Liver (tissue), 9 donors: Measurements from ENCODE around the gene PTGIR. TPM values are rescaled to one million over a fixed set of nuclear protein-coding genes. Genes with fewer than 3 reads are reported as not detected.

Experiments used
- DNase-seq: peaks from one replicate; pipeline ENCODE4 v3.0.0-alpha.2; 2017; ENCODE audit warnings: low spot score
- H3K27ac ChIP-seq, 2 donors: one replicate each; pipeline ENCODE4 v1.7.0; 2013; ENCODE audit warnings: inconsistent platforms in 2 of 2, low read length in 2 of 2, control low read depth in 1 of 2, low read depth in 1 of 2, mild to moderate bottlenecking in 1 of 2
- H3K27me3 ChIP-seq, 4 donors: one replicate each; pipeline versions ENCODE4 v1.6.1 to v1.7.0; 2013; ENCODE audit warnings: low read length in 3 of 4, inconsistent platforms in 1 of 4, mild to moderate bottlenecking in 1 of 4, moderate library complexity in 1 of 4; ENCODE audit not compliant: control insufficient read depth in 4 of 4, insufficient read depth in 4 of 4
- H3K36me3 ChIP-seq, 4 donors: one replicate each; pipeline versions ENCODE4 v1.6.1 to v1.7.0; 2013; ENCODE audit warnings: low read length in 3 of 4, mild to moderate bottlenecking in 3 of 4, low read depth in 1 of 4, moderate library complexity in 1 of 4; ENCODE audit not compliant: control insufficient read depth in 4 of 4, insufficient read depth in 3 of 4
- H3K4me1 ChIP-seq, 4 donors: one replicate each; pipeline versions ENCODE4 v1.6.1 to v1.7.0; 2013; ENCODE audit warnings: low read length in 3 of 4, mild to moderate bottlenecking in 3 of 4, moderate library complexity in 1 of 4; ENCODE audit not compliant: control insufficient read depth in 4 of 4, insufficient read depth in 4 of 4
- H3K4me3 ChIP-seq, 3 donors: one replicate each; pipeline versions ENCODE4 v1.6.1 to v1.7.0; 2013; ENCODE audit warnings: low read length in 3 of 3, control low read depth in 1 of 3, low read depth in 1 of 3, mild to moderate bottlenecking in 1 of 3
- H3K9ac ChIP-seq, 2 donors: one replicate each; pipeline ENCODE4 v1.7.0; 2013; ENCODE audit warnings: low read length in 2 of 2, mild to moderate bottlenecking in 2 of 2, moderate library complexity in 2 of 2, control low read depth in 1 of 2, low read depth in 1 of 2
- H3K9me3 ChIP-seq, 4 donors: one replicate each; pipeline versions ENCODE4 v1.6.1 to v1.7.0; 2013; ENCODE audit warnings: low read length in 3 of 4; ENCODE audit not compliant: control insufficient read depth in 4 of 4
- ATF3 ChIP-seq: IDR thresholded peaks from 2 replicates; pipeline ENCODE4 v1.6.1; 2016; ENCODE audit warnings: antibody characterized with exemption
- CTCF ChIP-seq: fragments of 150-350 bp; IDR thresholded peaks from 2 replicates; pipeline ENCODE4 v1.5.1; 2017; ENCODE audit warnings: improper control_type of control experiment, low read depth, low read length; ENCODE audit not compliant: missing input control
- EGR1 ChIP-seq, 2 donors: IDR thresholded peaks; 2 replicates each; pipeline ENCODE4 v1.6.1; 2016 to 2018; ENCODE audit warnings: antibody characterized with exemption in 2 of 2, low read depth in 2 of 2
- FOXA1 ChIP-seq: IDR thresholded peaks from 2 replicates; pipeline ENCODE4 v1.6.1; 2016; ENCODE audit warnings: antibody characterized with exemption
- FOXA2 ChIP-seq: IDR thresholded peaks from 2 replicates; pipeline ENCODE4 v1.6.1; 2016; ENCODE audit warnings: antibody characterized with exemption
- GABPA ChIP-seq, 2 donors: IDR thresholded peaks in 1 of 2; conservative IDR thresholded peaks in 1 of 2; 2 replicates each; pipeline ENCODE4 v1.6.1; 2016; ENCODE audit warnings: antibody characterized with exemption in 2 of 2, mild to moderate bottlenecking in 1 of 2, moderate library complexity in 1 of 2
- HNF4A ChIP-seq, 2 donors: conservative IDR thresholded peaks; 2 replicates each; pipeline ENCODE4 v1.6.1; 2016; ENCODE audit warnings: antibody characterized with exemption in 2 of 2, mild to moderate bottlenecking in 2 of 2
- HNF4G ChIP-seq: IDR thresholded peaks from 2 replicates; pipeline ENCODE4 v1.6.1; 2016; ENCODE audit warnings: antibody characterized with exemption
- JUND ChIP-seq, 2 donors: IDR thresholded peaks; 2 replicates each; pipeline ENCODE4 v1.6.1; 2016; ENCODE audit warnings: antibody characterized with exemption in 2 of 2
- MAX ChIP-seq: IDR thresholded peaks from 2 replicates; pipeline ENCODE4 v1.6.1; 2016; ENCODE audit warnings: antibody characterized with exemption
- NR2F2 ChIP-seq: IDR thresholded peaks from 2 replicates; pipeline ENCODE4 v1.6.1; 2016; ENCODE audit warnings: antibody characterized with exemption
- RAD21 ChIP-seq, 2 donors: IDR thresholded peaks; 2 replicates each; pipeline ENCODE4 v1.6.1; 2016; ENCODE audit warnings: antibody characterized with exemption in 2 of 2, mild to moderate bottlenecking in 2 of 2
- REST ChIP-seq: IDR thresholded peaks from 2 replicates; pipeline ENCODE4 v1.6.1; 2016; ENCODE audit warnings: antibody characterized with exemption, mild to moderate bottlenecking
- RXRA ChIP-seq, 2 donors: IDR thresholded peaks; 2 replicates each; pipeline ENCODE4 v1.6.1; 2017 to 2018; ENCODE audit warnings: antibody characterized with exemption in 2 of 2, mild to moderate bottlenecking in 1 of 2
- SP1 ChIP-seq: IDR thresholded peaks from 2 replicates; pipeline ENCODE4 v1.6.1; 2018; ENCODE audit warnings: antibody characterized with exemption, mild to moderate bottlenecking
- TAF1 ChIP-seq: conservative IDR thresholded peaks from 2 replicates; pipeline ENCODE4 v1.6.1; 2016; ENCODE audit warnings: antibody characterized with exemption, mild to moderate bottlenecking
- YY1 ChIP-seq: IDR thresholded peaks from 2 replicates; pipeline ENCODE4 v1.6.1; 2016; ENCODE audit warnings: antibody characterized with exemption, mild to moderate bottlenecking
- ZBTB33 ChIP-seq: IDR thresholded peaks from 2 replicates; pipeline ENCODE4 v1.6.1; 2016; ENCODE audit warnings: antibody characterized with exemption
- WGBS: extraction: QIAGEN DNeasy Blood & Tissue Kit; methylation state at CpG from one replicate; pipeline ENCODE4 v1.1.7; 2013; 5-methylcytosine and 5-hydroxymethylcytosine counted together
- polyA plus RNA-seq, 2 donors: library from polyadenylated mRNA; stranded (reverse) in 1 of 2; unstranded in 1 of 2; fragments of 200-250 nt in 1 of 2; fragments of >200 nt in 1 of 2; fragmentation: Nextera tagmentation in 1 of 2; extraction: Ambion mirVana in 1 of 2; gene quantifications; one replicate each; pipeline versions ENCODE4 v1.2.1 to v1.2.3, GENCODE V29; 2013 to 2015
- total RNA-seq, 2 donors: library from RNA; depleted of rRNA; stranded (reverse); fragments of >200 nt; gene quantifications; one replicate each; pipeline ENCODE4 v1.2.3, GENCODE V29; 2014
- donor health status: healthy.
- donor health status: healthy.
- donor health status: healthy.
- donor health status: healthy.
- donor health status: healthy.

PTGIR gene
- total and polyA plus RNA-seq, 4 donors = 1.4 to 5.9 (median 2.9) TPM

- DNase-seq = no peak
- H3K27ac ChIP-seq = no peak within 1 kb of the TSS
- TF ChIP-seq HNF4G (no peak), ATF3 (no peak), CTCF (no peak), MAX (no peak), HNF4A (conservative IDR thresholded peaks at IDR 0.05) (no peak)
- no peaks in the 10 kb centered on the region for H3K36me3 ChIP-seq
- H3K4me1 ChIP-seq = peaks cover 4 to 22% (median 18%) of the 10 kb centered on the region in 4 donors
- 18% methylated on average over 34 of the region's 34 CpGs for whole genome bisulfite sequencing
- H3K4me3 ChIP-seq = no peak within 1 kb of the TSS
- H3K27me3 ChIP-seq = peaks cover 0 to 19% (median 3%) of the 10 kb centered on the region in 4 donors
- no peak within 1 kb of the TSS for H3K9ac ChIP-seq
- no peaks in the 10 kb centered on the region for H3K9me3 ChIP-seq
These were observed 11.3 kb upstream of the PTGIR start, which contains the start of gene GNG8 for GRCh38 chr19:46635920-46636761. GNG8 (minus strand) TSS chr19:46636202; CDS start chr19:46634682, 1,520 bp downstream.

- Histone ChIP-seq H3K4me1 (peaks cover 4 to 21% (median 17%) of the 10 kb centered on the region in 4 donors), H3K27me3 (peaks cover 0 to 18% (median 0%) of the 10 kb centered on the region in 4 donors), H3K9me3 (no peaks in the 10 kb centered on the region), H3K9ac (no peak overlapping the region), H3K36me3 (no peaks in the 10 kb centered on the region), H3K27ac (no peak overlapping the region), H3K4me3 (no peak overlapping the region)
- TF ChIP-seq FOXA2 (no peak), HNF4G (no peak), TAF1 (no peak), MAX (no peak), GABPA (IDR thresholded peaks at IDR 0.05 in 1 of 2, conservative IDR thresholded peaks at IDR 0.05 in 1 of 2) (no peak), YY1 (no peak), HNF4A (conservative IDR thresholded peaks at IDR 0.05) (no peak), JUND (IDR thresholded peaks at IDR 0.05) (no peak), ATF3 (no peak), EGR1 (IDR thresholded peaks at IDR 0.05; ENCODE audit: low read depth in 2 of 2) (no peak), RXRA (IDR thresholded peaks at IDR 0.05) (no peak), RAD21 (IDR thresholded peaks at IDR 0.05) (no peak), ZBTB33 (no peak), NR2F2 (no peak), FOXA1 (no peak), REST (no peak), CTCF (no peak), SP1 (no peak)
- WGBS = 7% methylated on average over 23 of the region's 23 CpGs
- no peak for DNase-seq
These were observed 9.8 kb upstream of the PTGIR start for GRCh38 chr19:46634656-46635218.
